Umbilical cord (tissue), 2 donors: ENCODE results near the gene IGF2. TPM values are rescaled to one million over a fixed set of nuclear protein-coding genes. Genes with fewer than 3 reads are reported as not detected.

Experiments used
- DNase-seq: peaks from one replicate; pipeline ENCODE4 v3.0.0-alpha.2; 2015; ENCODE audit warnings: low spot score
- total RNA-seq: library from RNA; depleted of rRNA; stranded (reverse); fragments of >200 nt; gene quantifications from one replicate; pipeline ENCODE4 v1.2.3, GENCODE V29; 2014; ENCODE audit warnings: low replicate concordance; ENCODE audit not compliant: insufficient read depth

The IGF2 gene
- total RNA-seq, 1 donor from 2014 or later = 2,215 TPM

DNA sequence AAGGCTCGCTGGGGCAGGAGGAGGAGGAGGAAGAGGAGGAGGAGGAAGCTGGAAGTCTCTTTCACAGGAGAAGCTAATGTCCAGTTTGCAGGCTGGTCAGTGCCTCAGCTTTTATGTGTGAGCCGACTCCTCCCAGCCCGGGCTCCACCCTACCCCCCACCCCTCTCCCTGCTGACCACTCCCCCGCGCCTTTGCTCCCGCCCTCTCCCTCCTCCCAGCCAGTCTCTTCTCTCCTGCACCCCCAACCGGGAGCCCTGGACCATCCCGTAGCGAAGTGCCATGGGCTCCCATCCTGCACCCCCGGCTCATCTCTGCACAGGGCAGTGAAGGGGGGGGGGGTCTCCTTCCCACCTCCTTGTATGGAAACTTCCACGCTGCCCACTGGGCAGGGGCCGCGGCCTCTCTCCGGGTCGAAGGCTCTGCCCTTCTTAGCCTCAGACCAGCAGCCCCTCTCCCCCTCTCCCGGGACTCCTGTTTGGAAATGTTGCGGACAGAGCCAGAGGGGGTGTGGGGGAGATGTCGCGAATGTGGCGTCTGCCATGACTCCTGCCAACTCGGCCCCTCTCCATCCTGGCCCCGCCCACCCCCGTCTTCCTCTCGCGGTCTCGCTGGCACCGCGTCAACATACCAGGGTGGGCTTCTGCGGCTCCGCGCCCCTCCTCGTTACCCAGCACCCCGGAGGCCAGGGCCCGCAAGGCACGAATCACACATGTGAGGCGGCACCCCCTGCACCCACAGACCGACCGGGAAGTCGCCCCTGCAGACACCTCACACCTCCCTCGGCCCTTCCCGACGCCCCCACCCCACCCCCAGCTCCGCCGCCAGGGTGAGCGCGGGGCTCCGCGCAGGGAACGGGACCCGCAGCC, 1.8 kb downstream of the IGF2 start:
- peak; percentile 89 for DNase-seq

GRCh38 chr11:2136952-2137201, 2.3 kb downstream of the IGF2 start:
- DNase-seq = no peak

GRCh38 chr11:2136209-2136951, 2.8 kb downstream of the IGF2 start:
- DNase-seq = no peak

DNA sequence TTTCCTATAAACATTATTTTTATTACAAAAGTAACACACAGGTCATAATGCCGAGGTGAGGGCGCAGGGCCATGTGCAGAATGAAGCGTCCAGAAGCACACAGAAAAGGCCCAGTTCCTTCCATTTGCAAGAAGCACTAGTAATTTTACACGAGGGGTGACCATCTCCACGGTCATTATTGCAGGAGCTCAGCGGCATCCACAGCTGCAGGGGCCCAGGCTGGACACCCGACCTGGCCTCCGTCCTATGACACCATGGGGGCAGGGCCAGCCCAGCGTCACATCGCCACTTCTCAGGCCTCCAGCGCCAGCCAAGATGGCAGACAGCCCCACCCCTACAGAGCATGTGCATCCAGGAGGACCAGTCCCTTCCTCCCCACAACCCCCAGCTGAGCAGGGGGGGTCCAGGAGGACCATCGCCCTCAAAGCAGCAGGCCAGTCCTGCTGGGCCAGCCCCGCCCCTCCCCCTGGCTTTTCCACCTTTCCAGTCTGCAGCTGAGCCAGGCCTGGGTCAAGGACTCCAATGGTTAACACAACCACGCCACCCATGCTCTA, 3.5 kb downstream of the IGF2 start:
- no peak for DNase-seq

DNA sequence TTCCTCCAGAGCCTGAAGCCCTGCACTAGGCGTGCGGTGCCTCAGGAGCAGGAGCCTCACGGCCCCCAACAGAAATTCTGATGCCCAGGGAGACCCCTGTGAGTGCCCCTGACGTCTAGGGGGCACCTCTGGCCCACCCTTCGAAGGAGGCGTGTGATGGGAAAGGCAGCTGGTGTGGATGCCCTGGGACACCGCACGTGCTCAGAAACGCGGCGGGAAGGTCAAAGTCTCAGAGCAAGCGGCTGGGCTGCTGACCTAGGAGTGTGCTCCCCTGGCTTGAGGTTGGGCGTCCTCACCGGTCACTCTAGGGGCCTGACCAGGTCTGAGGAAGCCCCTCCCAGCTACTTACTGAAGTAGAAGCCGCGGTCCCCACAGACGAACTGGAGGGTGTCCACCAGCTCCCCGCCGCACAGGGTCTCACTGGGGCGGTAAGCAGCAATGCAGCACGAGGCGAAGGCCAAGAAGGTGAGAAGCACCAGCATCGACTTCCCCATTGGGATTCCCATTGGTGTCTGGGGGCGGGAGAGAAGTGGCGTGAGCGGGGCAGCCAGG, 4.1 kb downstream of the IGF2 start:
- DNase-seq = no peak

- no peak for DNase-seq
Measured at GRCh38 chr11:2134022-2135010, 4.9 kb downstream of the IGF2 start.

DNA sequence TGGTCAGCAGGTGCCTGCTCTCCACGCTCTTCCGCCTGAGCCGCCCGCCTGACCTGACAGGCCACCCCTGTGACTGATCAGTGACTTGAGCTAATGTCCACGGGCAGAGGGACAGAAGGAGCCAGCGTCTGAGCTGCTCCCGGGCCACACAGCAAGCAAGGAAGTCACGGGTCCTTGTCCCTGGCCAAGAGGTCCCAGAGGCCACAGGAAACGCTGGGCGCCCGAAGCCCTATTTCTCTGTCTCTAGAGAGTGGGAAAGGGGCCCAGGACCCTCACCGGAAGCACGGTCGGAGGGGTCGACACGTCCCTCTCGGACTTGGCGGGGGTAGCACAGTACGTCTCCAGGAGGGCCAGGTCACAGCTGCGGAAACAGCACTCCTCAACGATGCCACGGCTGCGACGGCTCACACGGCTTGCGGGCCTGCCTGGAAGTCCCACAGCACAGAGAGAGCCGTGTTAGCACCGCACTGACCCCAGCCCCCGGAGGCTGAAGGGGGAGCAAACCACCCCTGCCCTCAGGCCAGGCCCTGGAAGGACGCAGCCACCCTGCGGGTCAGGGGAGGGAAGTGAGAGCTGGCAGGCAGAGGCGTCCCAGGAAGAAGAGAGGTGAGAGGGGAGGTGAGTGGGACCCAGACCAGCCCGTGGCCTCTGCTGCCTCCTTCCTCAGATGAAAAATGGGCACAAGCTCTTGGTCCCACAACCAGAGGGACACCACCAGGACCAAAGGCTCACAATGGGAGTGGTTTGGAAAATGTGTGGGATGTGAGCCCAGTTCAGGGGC, 5.8 kb downstream of the IGF2 start:
- DNase-seq = no peak

DNA sequence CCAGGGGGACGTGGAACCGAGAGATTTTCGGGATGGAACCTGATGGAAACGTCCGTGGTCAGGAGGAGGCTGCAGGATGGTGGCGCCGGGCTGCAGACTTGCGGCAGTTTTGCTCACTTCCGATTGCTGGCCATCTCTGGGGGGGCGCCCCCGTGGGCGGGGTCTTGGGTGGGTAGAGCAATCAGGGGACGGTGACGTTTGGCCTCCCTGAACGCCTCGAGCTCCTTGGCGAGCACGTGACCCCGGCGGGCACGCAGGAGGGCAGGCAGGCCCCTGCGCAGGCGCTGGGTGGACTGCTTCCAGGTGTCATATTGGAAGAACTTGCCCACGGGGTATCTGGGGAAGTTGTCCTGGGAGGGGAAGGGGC, 6.3 kb downstream of the IGF2 start:
- DNase-seq = no peak

- no peak for DNase-seq
Measured at GRCh38 chr11:2132246-2132645, 6.9 kb downstream of the IGF2 start.

- DNase-seq = no peak
Measured at GRCh38 chr11:2131371-2132236, 7.6 kb downstream of the IGF2 start.

DNA sequence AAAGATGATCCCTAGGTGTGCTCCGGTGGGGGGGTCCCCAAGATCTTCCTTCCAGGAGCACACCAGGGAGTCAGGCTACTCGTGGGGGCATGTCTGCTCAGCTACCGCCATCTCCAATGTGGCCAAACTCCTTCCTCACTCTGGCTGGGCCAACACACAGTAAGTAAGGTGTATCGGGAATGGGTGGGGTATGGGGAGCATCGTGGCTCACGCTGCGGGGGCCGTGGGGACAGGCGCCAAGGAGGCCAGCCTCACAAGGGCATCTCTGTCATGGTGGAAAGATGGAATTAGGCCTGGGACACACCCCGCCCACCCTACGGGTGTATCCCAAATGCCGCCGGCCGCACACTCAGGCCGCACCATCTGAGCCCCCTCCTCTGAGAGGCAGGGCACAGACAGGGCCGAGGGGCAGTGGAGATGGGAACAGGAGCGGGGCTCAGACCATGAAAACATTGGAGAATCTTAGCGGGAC, 8.3 kb downstream of the IGF2 start:
- DNase-seq = no peak

DNA sequence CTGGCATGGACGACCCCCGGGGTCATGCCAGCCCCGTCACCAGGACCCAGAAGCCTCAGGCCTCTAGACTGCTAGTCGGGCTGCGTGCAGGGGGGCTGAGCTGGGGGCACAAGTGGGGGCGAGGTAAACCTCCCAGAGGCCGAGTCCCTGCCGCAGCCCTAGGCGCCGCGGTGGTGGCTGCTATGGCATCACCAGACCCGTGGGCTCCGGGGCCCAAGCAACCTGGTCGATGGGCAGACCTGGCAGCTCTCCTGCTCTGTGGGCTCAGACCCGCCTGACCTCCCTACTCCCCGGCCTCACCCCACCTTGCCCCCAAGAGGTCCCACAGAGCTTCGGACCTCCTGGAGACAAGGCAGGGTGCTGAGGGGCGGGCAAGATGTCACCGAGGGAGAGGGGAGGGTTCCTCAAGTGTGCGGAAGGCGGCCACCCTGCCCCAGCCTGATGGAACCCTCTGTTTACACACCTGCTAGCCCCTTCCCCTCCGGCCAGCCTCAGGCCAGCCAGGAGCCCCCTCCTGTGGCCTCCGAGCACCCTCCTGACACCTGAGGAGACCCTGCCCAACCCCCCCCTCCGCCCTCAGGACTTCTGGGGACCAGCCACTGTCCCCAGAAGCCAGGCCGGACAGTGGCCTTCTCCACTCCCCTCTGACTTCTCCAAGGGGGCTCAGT, 9.4 kb downstream of the IGF2 start:
- DNase-seq = no peak

GRCh38 chr11:2129308-2129698, 9.9 kb downstream of the IGF2 start:
- no peak for DNase-seq

GRCh38 chr11:2128511-2129307, 10.5 kb downstream of the IGF2 start:
- DNase-seq = peak; percentile 83

DNA sequence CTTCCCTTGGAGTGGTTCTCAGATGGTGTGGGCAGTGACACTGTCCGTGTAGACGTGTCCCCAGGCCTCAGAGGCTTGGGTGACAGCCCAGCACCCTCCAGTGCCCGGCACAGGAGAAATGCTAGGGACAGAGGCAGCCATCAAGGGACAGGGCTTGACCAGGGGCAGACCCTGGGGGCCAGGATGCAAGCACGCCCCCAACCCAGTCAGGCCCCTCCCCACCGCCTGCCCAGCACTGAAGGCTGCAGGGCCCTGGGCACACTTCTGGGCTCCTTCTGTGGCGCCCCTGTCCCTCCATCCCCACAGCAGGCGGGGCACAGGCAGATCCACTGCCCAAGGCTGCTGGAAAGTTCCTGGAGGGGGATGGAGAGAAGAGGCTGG, 11.1 kb downstream of the IGF2 start:
- DNase-seq = peak; percentile 68

GRCh38 chr11:2127482-2128129, 11.6 kb downstream of the IGF2 start:
- DNase-seq = peak; percentile 55

GRCh38 chr11:2126520-2127085, 12.6 kb downstream of the IGF2 start:
- DNase-seq = no peak
